ENCODE results near the gene KCNK10.

KCNK10 gene

DNA sequence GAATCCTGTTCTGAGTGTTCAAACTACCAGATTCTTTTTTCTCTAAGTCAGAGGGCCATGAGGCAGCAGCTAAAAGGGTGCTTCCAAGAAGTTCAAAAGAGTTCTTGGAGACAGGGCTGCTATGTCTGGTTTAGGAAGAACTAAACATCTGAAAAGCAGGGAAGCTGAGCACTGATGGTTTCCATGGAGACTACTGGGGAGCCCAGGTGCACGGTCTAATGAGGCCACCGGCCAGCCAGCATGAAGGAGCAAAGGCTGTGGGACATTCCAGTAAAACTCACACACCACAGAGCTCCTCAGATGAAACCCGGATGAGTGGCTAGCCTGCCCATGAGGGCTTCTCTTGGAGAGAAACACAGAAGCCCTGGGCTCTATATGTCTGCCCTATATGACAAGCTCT, 97.3 kb downstream of the KCNK10 start:
- no peak for DNase-seq
- Mint-ChIP-seq H3K4me3 (no peak overlapping the region), H3K4me1 (ENCODE audit: low read depth in 2 of 2) (no peaks in the 10 kb centered on the region), H3K27ac (no peak overlapping the region), H3K9me3 (no peaks in the 10 kb centered on the region), H3K27me3 (peaks cover 21 to 44% of the 10 kb centered on the region in 2 donors), H3K36me3 (ENCODE audit: insufficient read depth) (no peaks in the 10 kb centered on the region)
- ATAC-seq (replicated peaks): no peak

DNA sequence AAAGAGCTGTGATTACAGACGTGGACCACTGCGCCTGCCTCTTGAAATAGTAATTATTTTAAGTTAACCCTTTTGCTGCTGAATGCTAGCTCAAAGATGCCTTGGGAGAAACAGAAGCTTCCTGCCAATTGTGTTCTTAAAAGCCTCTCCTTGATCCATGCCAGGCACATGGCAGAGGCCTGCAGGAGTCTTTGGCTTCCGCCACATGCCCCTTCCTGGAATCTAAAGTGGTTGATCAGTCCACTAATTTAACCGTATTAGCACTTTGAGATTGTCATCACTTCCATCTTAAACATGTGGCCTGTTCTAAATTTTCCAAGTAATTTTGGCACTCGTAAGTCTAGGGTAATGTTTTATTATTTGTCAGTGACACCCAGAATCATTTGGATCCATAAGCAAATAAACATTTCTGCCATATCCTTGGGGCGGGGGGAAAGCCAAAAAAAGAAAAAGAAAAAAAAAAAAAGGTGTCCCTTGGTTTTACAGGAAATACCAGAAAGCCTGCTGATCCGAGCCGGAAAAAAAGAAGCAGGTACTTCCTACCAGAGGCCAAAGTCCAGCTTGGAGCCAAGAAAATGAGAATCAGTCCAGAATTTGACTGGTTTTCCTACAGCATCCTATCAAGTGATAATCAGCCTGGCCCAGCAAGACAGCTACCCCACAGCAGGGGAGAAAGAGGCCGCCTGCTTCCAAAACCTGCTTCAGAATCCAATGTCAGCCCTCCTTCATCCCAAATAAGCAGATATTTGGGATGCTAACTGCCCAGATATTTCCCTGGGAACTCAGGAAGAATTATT, 104.8 kb downstream of the KCNK10 start:
- H3K4me3 Mint-ChIP-seq: no peak overlapping the region
- no peak for ATAC-seq (replicated peaks)
- no peaks in the 10 kb centered on the region for H3K36me3 Mint-ChIP-seq (ENCODE audit: insufficient read depth)
- DNase-seq: no peak
- peaks cover 13 to 23% of the 10 kb centered on the region in 2 donors for H3K27me3 Mint-ChIP-seq
- H3K27ac Mint-ChIP-seq: no peak overlapping the region
- H3K4me1 Mint-ChIP-seq (ENCODE audit: low read depth in 2 of 2): no peaks in the 10 kb centered on the region
- no peaks in the 10 kb centered on the region for H3K9me3 Mint-ChIP-seq

DNA sequence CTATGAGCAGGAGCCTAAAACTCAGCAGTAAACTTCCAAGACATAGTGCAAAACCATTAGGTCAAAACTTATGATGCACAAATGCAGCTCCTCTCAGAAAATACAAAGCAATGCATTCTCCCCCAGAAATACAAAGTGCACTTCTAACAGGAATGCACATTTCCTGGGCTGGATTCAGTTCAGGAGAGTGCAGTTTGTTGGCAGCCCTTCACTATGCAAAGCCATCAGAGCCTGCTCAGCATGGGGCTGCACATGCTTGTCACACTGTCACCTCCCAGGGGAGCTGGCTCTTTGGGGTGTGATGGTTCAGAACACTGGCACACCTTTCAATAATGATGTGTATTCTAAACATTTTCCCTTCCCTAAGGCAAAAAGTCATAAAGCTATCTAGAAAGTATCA, 110.4 kb downstream of the KCNK10 start:
- Mint-ChIP-seq H3K4me1 (ENCODE audit: low read depth in 2 of 2) (no peaks in the 10 kb centered on the region), H3K4me3 (no peak overlapping the region), H3K27ac (no peak overlapping the region), H3K36me3 (ENCODE audit: insufficient read depth) (no peaks in the 10 kb centered on the region), H3K27me3 (peaks cover 36 to 39% of the 10 kb centered on the region in 2 donors), H3K9me3 (no peaks in the 10 kb centered on the region)
- DNase-seq (no peak), ATAC-seq (replicated peaks) (no peak)

DNA sequence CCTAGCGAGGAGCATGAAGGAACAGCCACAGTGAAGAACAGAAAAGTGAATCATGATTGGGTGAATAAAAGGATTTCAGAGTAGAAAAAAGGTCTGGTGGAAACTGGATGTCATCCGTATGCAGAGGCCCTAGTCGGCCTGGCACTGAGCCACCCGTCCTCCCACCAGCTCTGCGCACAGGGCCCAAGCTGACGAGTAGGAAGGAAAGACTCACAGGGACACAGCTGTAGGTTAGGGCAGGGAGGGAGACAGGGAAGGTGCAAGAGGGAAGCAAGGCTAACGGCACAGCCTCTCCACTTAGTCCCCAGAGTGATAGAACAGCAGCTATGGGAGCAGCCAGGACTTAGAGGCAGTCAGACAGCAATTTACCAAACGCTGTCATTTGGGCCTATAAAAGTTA, 112.6 kb downstream of the KCNK10 start:
- H3K27ac Mint-ChIP-seq: no peak overlapping the region
- H3K9me3 Mint-ChIP-seq: no peaks in the 10 kb centered on the region
- ATAC-seq (replicated peaks) (no peak), DNase-seq (no peak)
- H3K4me1 Mint-ChIP-seq (ENCODE audit: low read depth in 2 of 2): no peaks in the 10 kb centered on the region
- no peaks in the 10 kb centered on the region for H3K36me3 Mint-ChIP-seq (ENCODE audit: insufficient read depth)
- H3K4me3 Mint-ChIP-seq: no peak overlapping the region
- H3K27me3 Mint-ChIP-seq: peaks cover 32 to 37% of the 10 kb centered on the region in 2 donors

DNA sequence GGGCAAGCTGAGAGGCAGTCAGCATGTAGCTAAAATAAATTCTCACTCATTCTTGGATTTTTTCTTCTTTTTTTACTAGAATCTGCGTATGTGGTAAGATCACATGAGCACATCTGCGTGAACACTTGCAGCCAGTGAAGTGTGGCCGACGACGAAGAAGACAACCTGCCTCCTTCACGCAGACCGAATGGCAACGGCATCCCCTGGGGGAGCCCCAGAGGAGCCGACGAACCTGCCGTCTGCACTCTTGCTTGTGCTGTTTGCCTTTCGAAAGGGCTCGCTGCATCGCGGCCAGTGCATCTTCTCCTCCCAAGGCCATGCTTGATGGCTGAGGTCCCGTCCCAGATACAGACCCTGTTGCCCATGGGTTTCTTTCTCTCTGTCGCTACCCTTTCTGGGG, 113.8 kb downstream of the KCNK10 start:
- H3K4me1 Mint-ChIP-seq (ENCODE audit: low read depth in 2 of 2): no peaks in the 10 kb centered on the region
- DNase-seq (no peak), ATAC-seq (replicated peaks) (no peak)
- H3K27ac Mint-ChIP-seq: no peak overlapping the region
- no peaks in the 10 kb centered on the region for H3K36me3 Mint-ChIP-seq (ENCODE audit: insufficient read depth)
- no peaks in the 10 kb centered on the region for H3K9me3 Mint-ChIP-seq
- peaks cover 39 to 40% of the 10 kb centered on the region in 2 donors for H3K27me3 Mint-ChIP-seq
- no peak overlapping the region for H3K4me3 Mint-ChIP-seq

DNA sequence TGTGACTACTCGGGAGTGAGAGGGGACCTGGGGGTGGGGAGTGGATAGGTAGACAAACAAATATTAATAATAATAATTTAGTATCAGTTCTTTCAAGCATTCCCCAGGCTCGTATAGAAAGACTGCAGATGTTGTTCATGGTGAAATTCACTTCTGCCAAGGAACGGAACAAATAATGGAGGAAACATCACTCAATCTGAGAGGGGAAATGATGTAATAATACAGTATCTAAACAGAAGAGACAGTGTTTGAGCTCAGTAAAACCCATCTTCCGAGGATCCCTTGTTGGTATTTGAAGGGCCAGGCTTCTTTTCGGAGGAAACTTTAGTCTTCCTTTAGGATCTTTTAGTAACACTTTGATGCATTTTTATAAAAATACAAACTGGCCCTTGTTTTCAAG, 114.2 kb downstream of the KCNK10 start:
- H3K27ac Mint-ChIP-seq: no peak overlapping the region
- H3K27me3 Mint-ChIP-seq: peaks cover 42 to 44% of the 10 kb centered on the region in 2 donors
- no peak overlapping the region for H3K4me3 Mint-ChIP-seq
- ATAC-seq (replicated peaks) (no peak), DNase-seq (no peak)
- H3K36me3 Mint-ChIP-seq (ENCODE audit: insufficient read depth): no peaks in the 10 kb centered on the region
- H3K9me3 Mint-ChIP-seq: no peaks in the 10 kb centered on the region
- H3K4me1 Mint-ChIP-seq (ENCODE audit: low read depth in 2 of 2): no peaks in the 10 kb centered on the region

DNA sequence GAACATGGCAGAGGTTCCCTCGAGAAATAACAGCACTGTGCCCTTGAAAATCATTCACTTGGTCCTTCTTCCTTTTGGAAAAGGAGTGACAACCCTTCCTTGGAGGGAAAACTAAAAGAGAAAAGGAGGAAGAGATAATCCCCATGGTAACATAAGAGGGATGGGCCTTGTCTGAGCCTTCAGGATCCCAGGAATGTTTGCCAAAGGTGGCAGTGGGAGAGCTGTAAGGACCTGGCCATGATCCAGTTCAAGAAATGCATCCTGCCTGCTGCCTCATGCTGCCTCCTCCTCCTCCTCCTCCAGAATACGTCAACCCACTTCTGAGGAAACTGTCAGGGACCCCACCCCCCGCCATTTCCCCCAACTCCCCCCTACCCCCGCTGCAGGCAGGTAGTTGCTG, 118.8 kb downstream of the KCNK10 start:
- no peak for ATAC-seq (replicated peaks)

DNA sequence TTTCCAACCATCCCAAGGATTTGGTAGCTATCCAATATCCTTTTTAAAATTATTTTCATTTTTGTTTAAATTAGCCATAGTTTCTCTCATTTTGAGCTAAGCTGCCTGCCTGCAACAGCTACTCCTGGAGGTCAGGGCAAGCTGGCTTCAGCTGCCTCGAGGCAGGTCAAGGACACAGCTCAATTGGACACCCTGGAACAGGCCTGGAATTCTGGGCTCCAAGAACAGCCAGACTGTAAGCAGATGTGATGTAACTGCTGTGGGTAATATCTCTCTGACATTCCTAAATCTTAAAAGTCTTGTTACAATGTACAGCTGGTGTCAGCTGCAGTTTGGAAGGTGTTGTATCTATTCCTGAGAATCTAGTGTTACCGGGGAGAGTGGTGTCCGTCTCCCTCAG, 119.8 kb downstream of the KCNK10 start:
- H3K27ac Mint-ChIP-seq: no peak overlapping the region

More for the DNA sequence above, 118.8 kb downstream of the KCNK10 start:
- no peaks in the 10 kb centered on the region for H3K36me3 Mint-ChIP-seq (ENCODE audit: insufficient read depth)
- peaks cover 43 to 48% of the 10 kb centered on the region in 2 donors for H3K27me3 Mint-ChIP-seq
- peaks cover 0 to 2% of the 10 kb centered on the region in 2 donors for H3K4me1 Mint-ChIP-seq (ENCODE audit: low read depth in 2 of 2)
- no peak overlapping the region for H3K4me3 Mint-ChIP-seq
- no peak for DNase-seq
- no peak overlapping the region for H3K27ac Mint-ChIP-seq
- no peaks in the 10 kb centered on the region for H3K9me3 Mint-ChIP-seq

DNA sequence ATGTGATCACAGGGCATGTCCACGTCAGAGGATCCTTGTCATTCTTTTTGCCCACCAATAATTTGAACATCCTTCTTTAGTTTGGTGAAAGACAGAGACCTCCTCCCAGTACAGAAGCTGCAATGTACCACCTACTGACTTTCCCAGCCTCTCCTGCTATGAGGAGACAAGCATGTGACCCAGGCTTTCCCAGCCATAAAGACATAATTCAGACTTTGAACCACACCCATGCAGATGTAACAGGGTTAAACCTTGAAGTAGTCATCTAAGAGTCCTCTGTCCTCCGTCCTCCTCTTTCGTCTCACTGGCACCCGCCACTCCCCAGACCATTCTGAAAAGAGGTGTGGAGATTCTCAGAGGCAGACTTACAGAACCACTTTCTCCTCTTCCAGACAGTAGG, 120.8 kb downstream of the KCNK10 start:
- ATAC-seq (replicated peaks) (no peak), DNase-seq (no peak)
- Mint-ChIP-seq H3K4me3 (no peak overlapping the region), H3K9me3 (no peaks in the 10 kb centered on the region), H3K36me3 (ENCODE audit: insufficient read depth) (peaks cover under 1% of the 10 kb centered on the region), H3K27ac (no peak overlapping the region), H3K27me3 (peaks cover 39 to 48% of the 10 kb centered on the region in 2 donors), H3K4me1 (ENCODE audit: low read depth in 2 of 2) (peaks cover 0 to 2% of the 10 kb centered on the region in 2 donors)

More for the DNA sequence above, 119.8 kb downstream of the KCNK10 start:
- DNase-seq (no peak), ATAC-seq (replicated peaks) (no peak)
- Mint-ChIP-seq H3K4me3 (no peak overlapping the region), H3K4me1 (ENCODE audit: low read depth in 2 of 2) (peaks cover 0 to 2% of the 10 kb centered on the region in 2 donors), H3K9me3 (no peaks in the 10 kb centered on the region), H3K27me3 (peaks cover 39 to 49% of the 10 kb centered on the region in 2 donors), H3K36me3 (ENCODE audit: insufficient read depth) (no peaks in the 10 kb centered on the region)

DNA sequence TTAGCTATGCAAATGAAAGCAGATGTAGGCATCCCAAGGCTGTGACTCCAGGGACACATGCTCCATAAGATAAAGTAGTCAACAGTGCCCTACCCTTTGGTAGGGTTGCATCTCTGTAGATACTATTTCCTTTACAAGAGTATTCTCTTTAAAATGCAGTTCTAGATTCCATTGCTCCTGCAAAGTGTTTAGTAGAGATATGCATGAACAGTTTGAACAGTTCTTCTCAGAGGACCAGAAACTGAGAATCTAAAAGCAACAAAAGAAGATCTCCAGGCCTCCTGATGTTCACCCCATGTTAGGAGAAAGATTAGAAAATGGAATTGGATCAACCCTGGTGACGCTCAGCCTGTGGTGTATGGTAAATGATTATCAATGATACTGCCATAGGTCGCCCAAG, 121.2 kb downstream of the KCNK10 start:
- Mint-ChIP-seq H3K27me3 (peaks cover 39 to 48% of the 10 kb centered on the region in 2 donors), H3K4me1 (ENCODE audit: low read depth in 2 of 2) (peaks cover 0 to 2% of the 10 kb centered on the region in 2 donors), H3K27ac (no peak overlapping the region), H3K4me3 (no peak overlapping the region), H3K9me3 (no peaks in the 10 kb centered on the region), H3K36me3 (ENCODE audit: insufficient read depth) (peaks cover 4% of the 10 kb centered on the region)
- ATAC-seq (replicated peaks): no peak
- no peak for DNase-seq

DNA sequence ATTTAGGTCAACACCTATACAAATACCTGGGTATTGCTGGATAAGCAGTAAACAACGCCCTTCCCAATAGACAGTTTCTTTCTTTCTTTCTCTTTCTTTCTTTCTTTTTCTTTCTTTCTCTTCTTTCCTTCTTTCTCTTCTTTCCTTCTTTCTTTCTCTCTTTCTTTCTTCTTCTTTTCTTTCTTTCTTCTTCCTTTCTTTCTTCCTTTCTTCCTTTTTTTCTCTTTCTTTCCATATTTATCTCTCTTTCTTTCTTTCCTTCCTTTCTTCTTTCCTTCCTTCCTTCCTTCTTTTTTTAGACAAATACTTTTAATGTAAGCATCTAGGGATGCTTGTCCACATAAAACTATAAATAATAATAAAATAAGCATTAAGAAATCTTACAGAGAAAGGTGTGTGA, 123.2 kb downstream of the KCNK10 start:
- Mint-ChIP-seq H3K4me3 (no peak overlapping the region), H3K27me3 (peaks cover 44 to 59% of the 10 kb centered on the region in 2 donors), H3K9me3 (no peaks in the 10 kb centered on the region), H3K36me3 (ENCODE audit: insufficient read depth) (peaks cover 4% of the 10 kb centered on the region), H3K27ac (no peak overlapping the region), H3K4me1 (ENCODE audit: low read depth in 2 of 2) (peaks cover 0 to 2% of the 10 kb centered on the region in 2 donors)
- no peak for DNase-seq
- ATAC-seq (replicated peaks): no peak

DNA sequence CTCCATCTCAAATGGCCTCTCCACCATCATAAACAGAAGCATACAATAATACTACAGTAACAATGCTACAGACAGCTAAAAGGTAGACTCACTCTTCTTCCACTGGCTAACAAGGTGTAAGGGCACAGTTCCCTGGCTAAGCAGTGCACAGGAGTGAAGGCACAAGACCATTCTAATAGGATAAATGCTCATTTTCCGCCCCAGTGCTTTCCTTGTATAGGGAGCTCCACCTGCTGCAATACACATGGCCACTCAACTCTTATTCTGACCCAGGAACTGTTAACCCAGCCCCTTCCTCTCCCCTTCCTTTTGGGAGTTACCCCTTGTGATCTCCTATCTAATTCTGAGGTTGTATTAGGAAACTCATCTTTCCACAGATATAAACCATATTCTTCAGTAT, 124.6 kb downstream of the KCNK10 start:
- Mint-ChIP-seq H3K9me3 (no peaks in the 10 kb centered on the region), H3K36me3 (ENCODE audit: insufficient read depth) (peaks cover 4% of the 10 kb centered on the region), H3K27me3 (peaks cover 44 to 61% of the 10 kb centered on the region in 2 donors), H3K4me3 (no peak overlapping the region), H3K4me1 (ENCODE audit: low read depth in 2 of 2) (peaks cover 0 to under 1% of the 10 kb centered on the region in 2 donors), H3K27ac (no peak overlapping the region)
- DNase-seq (no peak), ATAC-seq (replicated peaks) (no peak)

DNA sequence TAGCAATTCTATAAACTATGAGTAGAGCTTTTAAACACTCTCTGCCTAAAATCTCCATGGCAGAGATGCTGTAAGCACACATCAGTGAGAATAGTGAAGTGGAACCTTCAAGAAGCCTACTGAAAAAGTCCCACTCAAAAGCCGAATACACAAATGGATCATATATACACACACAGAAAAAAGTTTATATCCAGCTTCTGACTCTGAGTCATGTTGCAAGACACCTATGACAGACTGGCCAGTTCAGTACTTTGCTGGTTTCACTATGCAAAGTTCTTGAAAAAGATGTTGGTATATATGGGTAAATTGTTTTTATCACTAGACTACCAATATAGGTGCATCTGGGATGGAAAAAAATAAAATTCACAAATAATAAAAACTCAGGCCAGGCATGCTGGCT, 126.1 kb downstream of the KCNK10 start:
- ATAC-seq (replicated peaks): no peak
- no peaks in the 10 kb centered on the region for H3K4me1 Mint-ChIP-seq (ENCODE audit: low read depth in 2 of 2)

DNA sequence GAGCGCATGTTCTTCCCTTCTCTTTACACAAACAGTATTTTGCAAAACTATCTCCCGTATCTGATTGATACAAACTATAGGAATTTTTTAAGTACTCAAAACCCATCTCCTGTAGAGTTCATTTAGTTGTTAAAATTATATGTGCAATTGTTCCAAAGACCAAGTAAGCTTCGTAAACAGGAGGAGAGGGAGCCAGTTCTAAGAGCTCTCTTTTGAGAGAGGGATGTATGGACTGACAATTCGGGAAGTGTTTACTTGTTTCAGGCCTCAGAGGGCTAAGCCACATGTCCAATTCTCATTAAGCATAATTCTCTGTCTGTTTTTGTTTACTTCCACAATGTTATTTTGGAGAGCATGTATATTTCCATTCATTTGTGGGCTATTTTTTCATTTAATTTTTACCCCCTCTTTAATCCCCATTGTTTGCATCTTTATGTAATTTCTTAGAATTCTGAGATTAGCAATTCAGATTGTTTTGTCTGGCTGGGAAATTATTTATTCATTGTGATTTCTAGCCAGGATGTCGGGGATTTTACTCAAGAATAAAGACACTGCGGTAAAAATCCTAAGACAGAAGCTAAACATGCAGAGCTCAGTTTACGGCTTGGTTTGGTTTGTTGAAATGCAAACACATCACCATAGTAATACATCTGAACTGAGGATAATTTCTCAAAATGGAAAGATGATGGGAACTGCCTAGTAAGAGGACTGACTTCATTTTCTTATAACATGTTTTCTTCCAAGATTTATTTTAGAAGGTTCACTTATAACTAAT, 126.8 kb downstream of the KCNK10 start:
- ATAC-seq (replicated peaks) (no peak), DNase-seq (no peak)
- Mint-ChIP-seq H3K4me3 (no peak overlapping the region), H3K9me3 (no peaks in the 10 kb centered on the region), H3K4me1 (ENCODE audit: low read depth in 2 of 2) (no peaks in the 10 kb centered on the region), H3K36me3 (ENCODE audit: insufficient read depth) (peaks cover 4% of the 10 kb centered on the region), H3K27me3 (peaks cover 53 to 58% of the 10 kb centered on the region in 2 donors), H3K27ac (no peak overlapping the region)

More for the DNA sequence above, 126.1 kb downstream of the KCNK10 start:
- peaks cover 46 to 58% of the 10 kb centered on the region in 2 donors for H3K27me3 Mint-ChIP-seq
- no peak for DNase-seq
- H3K4me3 Mint-ChIP-seq: no peak overlapping the region
- peaks cover 4% of the 10 kb centered on the region for H3K36me3 Mint-ChIP-seq (ENCODE audit: insufficient read depth)
- H3K27ac Mint-ChIP-seq: no peak overlapping the region
- no peaks in the 10 kb centered on the region for H3K9me3 Mint-ChIP-seq

Data from effector memory CD8-positive, alpha-beta T cell (primary cell).